ENCODE measurements around the gene DAAM2.

The DAAM2 gene

GRCh38 chr6:39772559-39773273 is 19.5 kb upstream of the DAAM2 start:
- H3K36me3 ChIP-seq (replicated peaks in 1 of 2; ENCODE audit: control insufficient read depth in 2 of 2, insufficient read depth in 2 of 2, low read length in 2 of 2): no peaks in the 10 kb centered on the region
- no peaks in the 10 kb centered on the region for H3K79me1 ChIP-seq (ENCODE audit: low read depth, low read length)
- H2BK12ac ChIP-seq (ENCODE audit: low read length): no peak overlapping the region
- H2BK5ac ChIP-seq (ENCODE audit: low read length): no peak overlapping the region
- no peak overlapping the region for H2BK15ac ChIP-seq (ENCODE audit: low read length)
- no peaks in the 10 kb centered on the region for H3K9me3 ChIP-seq (replicated peaks in 1 of 2; ENCODE audit: control insufficient read depth in 2 of 2, insufficient read depth in 1 of 2, low read depth in 1 of 2, low read length in 2 of 2)
- no peak overlapping the region for H2AK5ac ChIP-seq (ENCODE audit: low read depth, low read length)
- no peak overlapping the region for H2AFZ ChIP-seq (ENCODE audit: low read length)
- H3K4ac ChIP-seq (ENCODE audit: low read length): no peak overlapping the region
- H3K4me3 ChIP-seq (ENCODE audit: low read length in 2 of 2): no peak overlapping the region
- H3K9ac ChIP-seq (ENCODE audit: low read depth, low read length, poor library complexity): no peak overlapping the region
- no peak overlapping the region for H3K18ac ChIP-seq (ENCODE audit: low read length)
- DNase-seq (ENCODE audit: low spot score): no peak
- H2BK120ac ChIP-seq (ENCODE audit: low read depth, low read length): no peak overlapping the region
- no peak overlapping the region for H3K23ac ChIP-seq (ENCODE audit: low read depth, low read length, poor library complexity)
- H3K4me2 ChIP-seq (ENCODE audit: insufficient read depth, low read length, poor library complexity, severe bottlenecking): no peak overlapping the region
- WGBS, 2 donors (ENCODE audit: extremely low coverage in 2 of 2, insufficient read length in 2 of 2, insufficient replicate concordance in 1 of 2): no CpG with 5 or more reads among the region's 6 CpGs
- no peak overlapping the region for H4K8ac ChIP-seq (ENCODE audit: low read depth, low read length)
- no peak overlapping the region for H4K91ac ChIP-seq (ENCODE audit: low read depth, low read length, poor library complexity)
- no peak overlapping the region for H3K14ac ChIP-seq (ENCODE audit: low read length)
- no peaks in the 10 kb centered on the region for H3K27me3 ChIP-seq (ENCODE audit: control insufficient read depth in 3 of 3, insufficient read depth in 3 of 3, low read depth in 1 of 3, low read length in 3 of 3)
- H3K4me1 ChIP-seq (ENCODE audit: control insufficient read depth in 2 of 2, insufficient read depth in 1 of 2, low read depth in 1 of 2, low read length in 2 of 2): peaks cover 0 to 3% of the 10 kb centered on the region in 2 donors
- H3K27ac ChIP-seq (replicated peaks; ENCODE audit: low read length): no peak overlapping the region

- Histone ChIP-seq H4K91ac (ENCODE audit: low read depth, low read length, poor library complexity) (no peak overlapping the region), H3K9me3 (replicated peaks in 1 of 2; ENCODE audit: control insufficient read depth in 2 of 2, insufficient read depth in 1 of 2, low read depth in 1 of 2, low read length in 2 of 2) (no peaks in the 10 kb centered on the region), H3K4me1 (ENCODE audit: control insufficient read depth in 2 of 2, insufficient read depth in 1 of 2, low read depth in 1 of 2, low read length in 2 of 2) (peaks cover 0 to 7% of the 10 kb centered on the region in 2 donors), H2BK12ac (ENCODE audit: low read length) (no peak overlapping the region), H3K36me3 (replicated peaks in 1 of 2; ENCODE audit: control insufficient read depth in 2 of 2, insufficient read depth in 2 of 2, low read length in 2 of 2) (no peaks in the 10 kb centered on the region), H3K79me1 (ENCODE audit: low read depth, low read length) (no peaks in the 10 kb centered on the region), H2BK120ac (ENCODE audit: low read depth, low read length) (no peak overlapping the region), H3K27ac (replicated peaks; ENCODE audit: low read length) (no peak overlapping the region), H3K18ac (ENCODE audit: low read length) (no peak overlapping the region), H3K23ac (ENCODE audit: low read depth, low read length, poor library complexity) (no peak overlapping the region), H3K9ac (ENCODE audit: low read depth, low read length, poor library complexity) (no peak overlapping the region), H3K4ac (ENCODE audit: low read length) (no peak overlapping the region), H3K4me3 (ENCODE audit: low read length in 2 of 2) (no peak overlapping the region), H2AK5ac (ENCODE audit: low read depth, low read length) (no peak overlapping the region), H3K14ac (ENCODE audit: low read length) (no peak overlapping the region), H2BK5ac (ENCODE audit: low read length) (no peak overlapping the region), H2BK15ac (ENCODE audit: low read length) (no peak overlapping the region), H2AFZ (ENCODE audit: low read length) (no peak overlapping the region), H4K8ac (ENCODE audit: low read depth, low read length) (no peak overlapping the region), H3K4me2 (ENCODE audit: insufficient read depth, low read length, poor library complexity, severe bottlenecking) (no peak overlapping the region), H3K27me3 (ENCODE audit: control insufficient read depth in 3 of 3, insufficient read depth in 3 of 3, low read depth in 1 of 3, low read length in 3 of 3) (no peaks in the 10 kb centered on the region)
- DNase-seq (ENCODE audit: low spot score): no peak
- WGBS, 2 donors (ENCODE audit: extremely low coverage in 2 of 2, insufficient read length in 2 of 2, insufficient replicate concordance in 1 of 2): no CpG with 5 or more reads among the region's 2 CpGs
Measured at GRCh38 chr6:39773782-39774181, 18.4 kb upstream of the DAAM2 start.

GRCh38 chr6:39776581-39776980 is 15.6 kb upstream of the DAAM2 start:
- no peak for DNase-seq (ENCODE audit: low spot score)
- no peaks in the 10 kb centered on the region for H3K27me3 ChIP-seq (ENCODE audit: control insufficient read depth in 3 of 3, insufficient read depth in 3 of 3, low read depth in 1 of 3, low read length in 3 of 3)
- H3K9ac ChIP-seq (ENCODE audit: low read depth, low read length, poor library complexity): no peak overlapping the region
- H3K23ac ChIP-seq (ENCODE audit: low read depth, low read length, poor library complexity): no peak overlapping the region
- no peak overlapping the region for H2AFZ ChIP-seq (ENCODE audit: low read length)
- no peak overlapping the region for H4K8ac ChIP-seq (ENCODE audit: low read depth, low read length)
- no peak overlapping the region for H3K27ac ChIP-seq (replicated peaks; ENCODE audit: low read length)
- no peak overlapping the region for H2BK120ac ChIP-seq (ENCODE audit: low read depth, low read length)
- no peak overlapping the region for H3K14ac ChIP-seq (ENCODE audit: low read length)
- H3K4me2 ChIP-seq (ENCODE audit: insufficient read depth, low read length, poor library complexity, severe bottlenecking): no peak overlapping the region
- H3K4me3 ChIP-seq (ENCODE audit: low read length in 2 of 2): no peak overlapping the region
- no peak overlapping the region for H2BK15ac ChIP-seq (ENCODE audit: low read length)
- no CpG with 5 or more reads among the region's 2 CpGs for WGBS, 2 donors (ENCODE audit: extremely low coverage in 2 of 2, insufficient read length in 2 of 2, insufficient replicate concordance in 1 of 2)
- H3K4ac ChIP-seq (ENCODE audit: low read length): no peak overlapping the region
- H3K79me1 ChIP-seq (ENCODE audit: low read depth, low read length): no peaks in the 10 kb centered on the region
- no peaks in the 10 kb centered on the region for H3K9me3 ChIP-seq (replicated peaks in 1 of 2; ENCODE audit: control insufficient read depth in 2 of 2, insufficient read depth in 1 of 2, low read depth in 1 of 2, low read length in 2 of 2)
- H3K36me3 ChIP-seq (replicated peaks in 1 of 2; ENCODE audit: control insufficient read depth in 2 of 2, insufficient read depth in 2 of 2, low read length in 2 of 2): no peaks in the 10 kb centered on the region
- H4K91ac ChIP-seq (ENCODE audit: low read depth, low read length, poor library complexity): no peak overlapping the region
- no peak overlapping the region for H3K18ac ChIP-seq (ENCODE audit: low read length)
- H2AK5ac ChIP-seq (ENCODE audit: low read depth, low read length): no peak overlapping the region
- no peak overlapping the region for H2BK5ac ChIP-seq (ENCODE audit: low read length)
- no peak overlapping the region for H2BK12ac ChIP-seq (ENCODE audit: low read length)
- peaks cover 0 to 9% of the 10 kb centered on the region in 2 donors for H3K4me1 ChIP-seq (ENCODE audit: control insufficient read depth in 2 of 2, insufficient read depth in 1 of 2, low read depth in 1 of 2, low read length in 2 of 2)

GRCh38 chr6:39777218-39777617 is 15.0 kb upstream of the DAAM2 start:
- H4K91ac ChIP-seq (ENCODE audit: low read depth, low read length, poor library complexity): no peak overlapping the region
- H3K4me1 ChIP-seq (ENCODE audit: control insufficient read depth in 2 of 2, insufficient read depth in 1 of 2, low read depth in 1 of 2, low read length in 2 of 2): peaks cover 0 to 9% of the 10 kb centered on the region in 2 donors
- no peak overlapping the region for H3K23ac ChIP-seq (ENCODE audit: low read depth, low read length, poor library complexity)
- WGBS, 2 donors (ENCODE audit: extremely low coverage in 2 of 2, insufficient read length in 2 of 2, insufficient replicate concordance in 1 of 2): no CpG with 5 or more reads among the region's 10 CpGs
- H3K14ac ChIP-seq (ENCODE audit: low read length): no peak overlapping the region
- H3K27me3 ChIP-seq (ENCODE audit: control insufficient read depth in 3 of 3, insufficient read depth in 3 of 3, low read depth in 1 of 3, low read length in 3 of 3): no peaks in the 10 kb centered on the region
- H3K4me2 ChIP-seq (ENCODE audit: insufficient read depth, low read length, poor library complexity, severe bottlenecking): no peak overlapping the region
- no peak overlapping the region for H3K4ac ChIP-seq (ENCODE audit: low read length)
- H2BK120ac ChIP-seq (ENCODE audit: low read depth, low read length): no peak overlapping the region
- H4K8ac ChIP-seq (ENCODE audit: low read depth, low read length): no peak overlapping the region
- H3K27ac ChIP-seq (replicated peaks; ENCODE audit: low read length): no peak overlapping the region
- no peaks in the 10 kb centered on the region for H3K79me1 ChIP-seq (ENCODE audit: low read depth, low read length)
- H3K9me3 ChIP-seq (replicated peaks in 1 of 2; ENCODE audit: control insufficient read depth in 2 of 2, insufficient read depth in 1 of 2, low read depth in 1 of 2, low read length in 2 of 2): no peaks in the 10 kb centered on the region
- H3K18ac ChIP-seq (ENCODE audit: low read length): no peak overlapping the region
- no peak overlapping the region for H2BK12ac ChIP-seq (ENCODE audit: low read length)
- H3K36me3 ChIP-seq (replicated peaks in 1 of 2; ENCODE audit: control insufficient read depth in 2 of 2, insufficient read depth in 2 of 2, low read length in 2 of 2): no peaks in the 10 kb centered on the region
- no peak overlapping the region for H3K9ac ChIP-seq (ENCODE audit: low read depth, low read length, poor library complexity)
- no peak overlapping the region for H2BK15ac ChIP-seq (ENCODE audit: low read length)
- peak overlapping the region; percentile 26 for H2AFZ ChIP-seq (ENCODE audit: low read length)
- H2BK5ac ChIP-seq (ENCODE audit: low read length): no peak overlapping the region
- no peak overlapping the region for H2AK5ac ChIP-seq (ENCODE audit: low read depth, low read length)
- no peak for DNase-seq (ENCODE audit: low spot score)
- H3K4me3 ChIP-seq (ENCODE audit: low read length in 2 of 2): no peak overlapping the region

All from neuronal stem cell (in vitro differentiated cells).